Measurements from ENCODE around the gene DNAJB9.

DNAJB9 gene

GRCh38 chr7:108578937-108579336, 9.3 kb downstream of the DNAJB9 start:
- ChIA-PET CTCF (interaction anchor here (1.6 to 2.8 kb wide), 2 partner anchors 11 to 13 kb away, joined by 3 to 9 read pairs; no protein-coding TSS in a partner anchor), POLR2A (no interaction called here)
- TF ChIP-seq, protein P1, sequence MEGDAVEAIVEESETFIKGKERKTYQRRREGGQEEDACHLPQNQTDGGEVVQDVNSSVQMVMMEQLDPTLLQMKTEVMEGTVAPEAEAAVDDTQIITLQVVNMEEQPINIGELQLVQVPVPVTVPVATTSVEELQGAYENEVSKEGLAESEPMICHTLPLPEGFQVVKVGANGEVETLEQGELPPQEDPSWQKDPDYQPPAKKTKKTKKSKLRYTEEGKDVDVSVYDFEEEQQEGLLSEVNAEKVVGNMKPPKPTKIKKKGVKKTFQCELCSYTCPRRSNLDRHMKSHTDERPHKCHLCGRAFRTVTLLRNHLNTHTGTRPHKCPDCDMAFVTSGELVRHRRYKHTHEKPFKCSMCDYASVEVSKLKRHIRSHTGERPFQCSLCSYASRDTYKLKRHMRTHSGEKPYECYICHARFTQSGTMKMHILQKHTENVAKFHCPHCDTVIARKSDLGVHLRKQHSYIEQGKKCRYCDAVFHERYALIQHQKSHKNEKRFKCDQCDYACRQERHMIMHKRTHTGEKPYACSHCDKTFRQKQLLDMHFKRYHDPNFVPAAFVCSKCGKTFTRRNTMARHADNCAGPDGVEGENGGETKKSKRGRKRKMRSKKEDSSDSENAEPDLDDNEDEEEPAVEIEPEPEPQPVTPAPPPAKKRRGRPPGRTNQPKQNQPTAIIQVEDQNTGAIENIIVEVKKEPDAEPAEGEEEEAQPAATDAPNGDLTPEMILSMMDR (IDR thresholded peaks at IDR 0.05; ENCODE audit: control extremely low read depth, extremely low read depth, low read depth, missing control alignments) = no peak
- DNase-seq (ENCODE audit: extremely low spot score) = no peak

DNA sequence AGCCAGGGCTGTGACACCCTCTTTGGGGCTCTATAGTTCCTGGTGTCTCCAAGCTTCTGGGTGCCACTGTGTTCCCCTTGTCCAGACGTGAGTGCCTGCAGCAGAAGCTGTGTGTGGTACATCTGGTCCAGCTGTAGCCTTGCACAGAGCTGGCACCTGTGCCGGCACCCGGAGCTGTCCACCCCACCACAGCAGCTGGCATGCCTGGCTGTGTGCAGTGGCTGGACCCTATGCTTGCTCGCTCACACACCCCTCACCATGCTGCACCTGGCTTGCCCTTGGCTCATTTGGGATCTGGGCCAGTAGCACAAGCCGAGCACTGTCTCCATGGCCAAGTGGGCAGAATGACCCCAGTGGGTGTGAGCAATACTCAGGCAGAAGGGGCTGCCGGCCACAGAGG, 10.6 kb downstream of the DNAJB9 start:
- CTCF ChIA-PET = interaction anchor here (2.8 kb wide), 1 partner anchor 12 kb away, joined by 9 read pairs; no protein-coding TSS in a partner anchor
- POLR2A ChIA-PET = no interaction called here
- TF ChIP-seq, protein P1 (IDR thresholded peaks at IDR 0.05; ENCODE audit: control extremely low read depth, extremely low read depth, low read depth, missing control alignments) = no peak
- no peak for DNase-seq (ENCODE audit: extremely low spot score)

- ChIA-PET POLR2A (no interaction called here), CTCF (no interaction called here)
- DNase-seq (ENCODE audit: extremely low spot score) = no peak
- TF ChIP-seq, protein P1 (IDR thresholded peaks at IDR 0.05; ENCODE audit: control extremely low read depth, extremely low read depth, low read depth, missing control alignments) = no peak
Observed at GRCh38 chr7:108581655-108582491, 12.2 kb downstream of the DNAJB9 start.

GRCh38 chr7:108584211-108584610, 14.5 kb downstream of the DNAJB9 start:
- POLR2A ChIA-PET = no interaction called here
- no peak for DNase-seq (ENCODE audit: extremely low spot score)
- TF ChIP-seq, protein P1 (IDR thresholded peaks at IDR 0.05; ENCODE audit: control extremely low read depth, extremely low read depth, low read depth, missing control alignments) = no peak
- CTCF ChIA-PET = interaction anchor here (0.9 kb wide), 1 partner anchor 10 kb away, joined by 3 read pairs; no protein-coding TSS in a partner anchor

DNA sequence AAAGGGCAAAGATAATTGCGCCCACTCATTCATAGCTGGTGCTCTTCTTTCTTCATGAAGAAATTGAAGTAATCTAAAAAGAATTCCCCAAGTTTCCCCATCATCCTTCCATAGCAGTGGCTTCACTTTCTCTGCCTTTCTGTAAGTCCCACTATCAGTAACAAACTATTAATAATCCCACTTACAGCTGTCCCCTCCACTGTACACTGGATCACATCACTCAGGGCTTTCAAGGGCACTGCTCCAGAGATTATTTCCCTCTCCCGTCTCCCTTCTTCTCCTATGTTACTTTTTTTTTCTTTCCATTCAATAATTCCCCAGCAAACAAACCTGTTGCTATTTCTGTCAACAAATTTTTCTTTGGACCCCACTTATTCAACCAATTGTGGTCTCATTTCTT, 16.2 kb downstream of the DNAJB9 start:
- DNase-seq (ENCODE audit: extremely low spot score) = no peak
- CTCF ChIA-PET = no interaction called here
- POLR2A ChIA-PET = no interaction called here
- TF ChIP-seq, protein P1 (IDR thresholded peaks at IDR 0.05; ENCODE audit: control extremely low read depth, extremely low read depth, low read depth, missing control alignments) = no peak

- TF ChIP-seq, protein P1 (IDR thresholded peaks at IDR 0.05; ENCODE audit: control extremely low read depth, extremely low read depth, low read depth, missing control alignments) = no peak
- ChIA-PET CTCF (no interaction called here), POLR2A (no interaction called here)
- DNase-seq (ENCODE audit: extremely low spot score) = no peak
Observed at GRCh38 chr7:108586274-108586710, 16.6 kb downstream of the DNAJB9 start.

All from GM10248 (cell line).